GM21717 (cell line): ENCODE results near the gene AGRN.
"Not testable (repeated sequence)": the region's sequence is repeated elsewhere in the genome, so short reads cannot be mapped to it uniquely, and the experiment has no call there.

Experiments
- ATAC-seq: cut with Tn5 transposase; IDR thresholded peaks from one replicate; pipeline ENCODE4 v1.9.1; 2021; ENCODE audit warnings: mild to moderate bottlenecking, moderate library complexity; ENCODE audit not compliant: unreplicated experiment

The AGRN gene

GRCh38 chr1:981491-981954 lies 38.4 kb upstream of the AGRN start:
- no peak for ATAC-seq

- no peak for ATAC-seq
Observed at GRCh38 chr1:981955-982558, 37.9 kb upstream of the AGRN start, which contains the start of gene PERM1. PERM1 (minus strand) TSS chr1:982093; CDS start chr1:981029, 1,064 bp downstream.

- no peak for ATAC-seq
Observed at GRCh38 chr1:982765-983436, 37.0 kb upstream of the AGRN start.

GRCh38 chr1:983798-984475 lies 36.0 kb upstream of the AGRN start:
- no peak for ATAC-seq

GRCh38 chr1:984476-984814 lies 35.5 kb upstream of the AGRN start:
- no peak for ATAC-seq

- no peak for ATAC-seq
Observed at GRCh38 chr1:985126-985525, 34.8 kb upstream of the AGRN start.

GRCh38 chr1:988061-988460 lies 31.9 kb upstream of the AGRN start:
- not testable (repeated sequence) for ATAC-seq

- ATAC-seq, result not testable (repeated sequence)
Observed at GRCh38 chr1:991275-991674, 28.6 kb upstream of the AGRN start.

GRCh38 chr1:991895-992294 lies 28.0 kb upstream of the AGRN start:
- no peak for ATAC-seq

GRCh38 chr1:992362-992761 lies 27.6 kb upstream of the AGRN start:
- no peak for ATAC-seq

GRCh38 chr1:993379-993995 lies 26.4 kb upstream of the AGRN start:
- no peak for ATAC-seq

GRCh38 chr1:994546-994945 lies 25.4 kb upstream of the AGRN start:
- not testable (repeated sequence) for ATAC-seq

GRCh38 chr1:995665-996633 lies 24.0 kb upstream of the AGRN start:
- no peak for ATAC-seq

GRCh38 chr1:996851-997712 lies 22.8 kb upstream of the AGRN start:
- ATAC-seq, result no peak

- ATAC-seq, result no peak
Observed at GRCh38 chr1:997713-997992, 22.3 kb upstream of the AGRN start.

- no peak for ATAC-seq
Observed at GRCh38 chr1:997993-998744, 21.8 kb upstream of the AGRN start.

GRCh38 chr1:998745-998994 lies 21.2 kb upstream of the AGRN start:
- ATAC-seq, result no peak

GRCh38 chr1:998995-999724 lies 20.8 kb upstream of the AGRN start:
- ATAC-seq, result no peak
